Measurements from ENCODE around the gene KRTAP10-7.
A peak's percentile ranks its signal among the peaks of the same experiment; 100 is the strongest.

Gene KRTAP10-7

DNA sequence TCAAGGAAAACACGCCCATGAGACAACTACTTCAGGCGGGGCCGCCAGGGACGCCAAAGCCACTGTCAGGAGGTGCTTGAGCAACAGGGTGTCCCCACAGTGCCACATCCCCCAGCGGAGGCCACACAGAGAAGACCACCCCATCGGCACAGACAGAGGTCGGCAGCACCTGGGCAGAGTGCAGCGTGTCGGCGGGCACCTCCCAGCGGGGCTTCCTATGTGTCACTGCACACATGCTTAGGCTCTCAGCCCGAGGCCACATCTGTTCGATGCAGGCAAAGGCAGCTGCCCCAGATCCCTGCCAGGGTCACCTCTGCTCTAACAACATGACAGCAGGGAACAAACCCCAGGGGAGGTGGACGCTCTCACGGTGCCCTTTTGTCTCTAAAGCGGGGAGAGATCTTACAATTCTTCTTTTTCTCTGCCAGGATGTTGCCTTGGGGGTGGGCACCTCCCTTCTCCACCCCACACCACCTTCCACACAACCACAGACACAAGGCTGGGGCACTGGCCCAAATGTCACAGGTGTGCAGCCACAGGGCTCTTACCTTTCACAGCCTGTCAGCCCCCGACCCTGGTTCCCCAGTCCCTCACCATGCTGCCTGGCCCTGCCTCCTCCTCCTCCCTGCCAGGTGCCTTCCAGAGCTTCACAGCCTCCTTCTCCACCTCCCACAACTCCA is 15.7 kb downstream of the KRTAP10-7 start:
- Histone ChIP-seq H3K27ac (no peak overlapping the region), H3K27me3 (replicated peaks) (no peaks in the 10 kb centered on the region), H3K4me3 (ENCODE audit: low read depth, low read length) (no peak overlapping the region), H3K36me3 (replicated peaks) (no peaks in the 10 kb centered on the region)
- DNase-seq: no peak
- TF ChIP-seq, protein P1, sequence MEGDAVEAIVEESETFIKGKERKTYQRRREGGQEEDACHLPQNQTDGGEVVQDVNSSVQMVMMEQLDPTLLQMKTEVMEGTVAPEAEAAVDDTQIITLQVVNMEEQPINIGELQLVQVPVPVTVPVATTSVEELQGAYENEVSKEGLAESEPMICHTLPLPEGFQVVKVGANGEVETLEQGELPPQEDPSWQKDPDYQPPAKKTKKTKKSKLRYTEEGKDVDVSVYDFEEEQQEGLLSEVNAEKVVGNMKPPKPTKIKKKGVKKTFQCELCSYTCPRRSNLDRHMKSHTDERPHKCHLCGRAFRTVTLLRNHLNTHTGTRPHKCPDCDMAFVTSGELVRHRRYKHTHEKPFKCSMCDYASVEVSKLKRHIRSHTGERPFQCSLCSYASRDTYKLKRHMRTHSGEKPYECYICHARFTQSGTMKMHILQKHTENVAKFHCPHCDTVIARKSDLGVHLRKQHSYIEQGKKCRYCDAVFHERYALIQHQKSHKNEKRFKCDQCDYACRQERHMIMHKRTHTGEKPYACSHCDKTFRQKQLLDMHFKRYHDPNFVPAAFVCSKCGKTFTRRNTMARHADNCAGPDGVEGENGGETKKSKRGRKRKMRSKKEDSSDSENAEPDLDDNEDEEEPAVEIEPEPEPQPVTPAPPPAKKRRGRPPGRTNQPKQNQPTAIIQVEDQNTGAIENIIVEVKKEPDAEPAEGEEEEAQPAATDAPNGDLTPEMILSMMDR (IDR thresholded peaks at IDR 0.05; ENCODE audit: low read depth, low read length, missing control alignments): no peak
- in situ Hi-C loops (cut with HindIII; ENCODE audit: low pct_ligation_motif_present, low sequenced_read_pairs): no loop called here

DNA sequence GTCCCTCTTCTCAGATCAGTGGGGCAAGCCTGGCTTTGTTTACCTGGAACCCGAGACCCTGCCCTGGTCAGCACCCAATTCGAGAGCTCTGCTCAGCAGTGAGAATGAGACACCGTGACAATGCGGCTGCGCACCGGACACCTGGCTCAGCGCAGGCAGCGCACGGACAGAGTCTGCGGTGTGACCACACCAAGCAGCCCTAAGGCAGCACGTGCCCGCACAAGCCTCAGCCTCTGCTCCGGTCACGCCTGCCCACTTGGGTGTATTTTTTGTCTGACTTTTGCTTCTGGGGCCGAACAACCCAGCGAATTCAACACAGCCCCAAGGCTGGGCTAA is 16.2 kb downstream of the KRTAP10-7 start:
- Histone ChIP-seq H3K4me3 (ENCODE audit: low read depth, low read length) (no peak overlapping the region), H3K27me3 (replicated peaks) (no peaks in the 10 kb centered on the region), H3K36me3 (replicated peaks) (no peaks in the 10 kb centered on the region), H3K27ac (no peak overlapping the region)
- TF ChIP-seq, protein P1 (IDR thresholded peaks at IDR 0.05; ENCODE audit: low read depth, low read length, missing control alignments): no peak
- no peak for DNase-seq
- in situ Hi-C loops (cut with HindIII; ENCODE audit: low pct_ligation_motif_present, low sequenced_read_pairs): no loop called here

DNA sequence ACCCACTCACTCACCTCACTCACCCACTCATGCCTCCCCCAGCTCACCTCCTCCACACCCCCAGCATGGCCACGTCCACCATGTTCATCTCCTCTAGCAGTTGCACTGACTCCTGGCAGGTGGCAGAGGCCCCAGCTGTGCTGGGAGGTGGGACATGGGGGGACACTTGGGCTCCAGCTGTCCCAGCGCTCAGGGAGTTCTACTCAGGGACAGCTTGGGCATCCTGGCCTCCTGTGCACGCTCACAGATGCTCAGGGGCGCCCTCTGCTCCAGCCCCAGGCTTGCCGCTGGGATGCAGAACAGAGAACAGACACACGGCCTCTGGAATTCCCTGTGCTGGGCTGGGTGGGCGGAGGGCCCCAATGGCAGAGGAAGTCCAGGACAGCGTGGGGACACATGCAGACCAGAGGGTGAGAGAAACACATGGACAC is 16.7 kb downstream of the KRTAP10-7 start:
- TF ChIP-seq, protein P1 (IDR thresholded peaks at IDR 0.05; ENCODE audit: low read depth, low read length, missing control alignments): no peak
- in situ Hi-C loops (cut with HindIII; ENCODE audit: low pct_ligation_motif_present, low sequenced_read_pairs): no loop called here
- DNase-seq: no peak
- Histone ChIP-seq H3K4me3 (ENCODE audit: low read depth, low read length) (no peak overlapping the region), H3K27me3 (replicated peaks) (no peaks in the 10 kb centered on the region), H3K36me3 (replicated peaks) (no peaks in the 10 kb centered on the region), H3K27ac (no peak overlapping the region)

DNA sequence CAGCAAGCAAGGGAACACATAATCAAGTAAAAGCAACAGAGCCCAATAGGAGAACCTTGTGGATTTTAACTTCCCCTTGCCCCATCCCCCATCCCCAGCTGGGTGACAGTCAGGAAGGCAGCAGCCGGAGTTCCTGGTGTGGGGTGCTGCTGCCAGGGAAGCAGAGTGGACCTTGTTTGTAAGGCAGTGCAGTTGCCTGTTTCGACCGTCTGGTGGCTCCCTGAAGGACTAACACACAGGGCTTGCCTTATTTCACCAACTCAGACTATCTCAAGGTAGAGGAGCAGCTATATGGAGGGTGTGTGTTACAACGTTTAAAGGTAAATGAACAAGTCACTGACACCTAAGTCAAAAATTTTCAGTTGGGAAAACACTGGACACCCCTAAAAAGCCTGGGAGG is 18.1 kb downstream of the KRTAP10-7 start:
- in situ Hi-C loops (cut with HindIII; ENCODE audit: low pct_ligation_motif_present, low sequenced_read_pairs): no loop called here
- no peak overlapping the region for H3K27ac ChIP-seq
- H3K27me3 ChIP-seq (replicated peaks): no peaks in the 10 kb centered on the region
- TF ChIP-seq, protein P1 (IDR thresholded peaks at IDR 0.05; ENCODE audit: low read depth, low read length, missing control alignments): peak; percentile 14
- no peaks in the 10 kb centered on the region for H3K36me3 ChIP-seq (replicated peaks)
- DNase-seq: peak; percentile 7
- no peak overlapping the region for H3K4me3 ChIP-seq (ENCODE audit: low read depth, low read length)

DNA sequence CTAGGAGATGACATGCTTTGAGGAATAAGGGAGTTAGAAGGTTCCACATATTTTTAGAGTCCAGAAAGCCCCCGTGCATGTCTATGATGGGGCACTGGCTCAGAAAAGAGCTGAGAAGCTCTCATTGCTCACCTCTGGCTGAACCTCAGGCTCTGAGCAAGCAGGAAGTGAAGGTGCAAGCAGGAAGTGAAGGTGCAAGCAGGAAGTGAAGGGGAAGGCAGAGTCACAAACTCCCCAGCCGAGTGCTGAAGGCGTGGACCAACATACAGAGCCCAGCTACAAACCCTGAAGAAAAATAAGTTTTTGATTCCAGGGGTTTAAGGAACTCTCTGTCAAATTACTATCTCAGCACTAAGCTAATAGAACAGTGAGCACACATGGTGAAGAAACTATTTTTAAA is 18.5 kb downstream of the KRTAP10-7 start:
- no peak for DNase-seq
- H3K4me3 ChIP-seq (ENCODE audit: low read depth, low read length): no peak overlapping the region
- H3K27ac ChIP-seq: no peak overlapping the region
- in situ Hi-C loops (cut with HindIII; ENCODE audit: low pct_ligation_motif_present, low sequenced_read_pairs): no loop called here
- no peaks in the 10 kb centered on the region for H3K27me3 ChIP-seq (replicated peaks)
- TF ChIP-seq, protein P1 (IDR thresholded peaks at IDR 0.05; ENCODE audit: low read depth, low read length, missing control alignments): no peak
- no peaks in the 10 kb centered on the region for H3K36me3 ChIP-seq (replicated peaks)

DNA sequence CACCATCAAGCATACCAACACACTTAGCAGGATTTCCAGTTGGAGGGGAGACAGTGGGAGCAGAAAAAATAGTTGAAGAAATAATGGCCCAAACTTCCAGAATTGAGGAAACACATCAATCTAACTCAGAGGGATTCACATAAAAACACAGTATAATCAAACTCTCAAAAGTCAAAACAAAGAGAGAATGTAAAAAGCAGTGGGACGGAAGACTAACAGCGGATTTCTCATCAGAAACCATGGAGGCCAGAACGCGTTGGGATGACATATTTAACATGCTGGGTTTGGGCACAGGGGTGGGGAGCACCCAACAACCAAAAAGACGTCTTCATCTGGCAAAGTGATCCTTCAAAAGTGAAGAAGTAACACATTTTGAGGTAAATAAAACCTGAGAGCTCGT is 19.5 kb downstream of the KRTAP10-7 start:
- in situ Hi-C loops (cut with HindIII; ENCODE audit: low pct_ligation_motif_present, low sequenced_read_pairs): no loop called here
- Histone ChIP-seq H3K27ac (no peak overlapping the region), H3K4me3 (ENCODE audit: low read depth, low read length) (no peak overlapping the region)

More for the DNA sequence above, 19.5 kb downstream of the KRTAP10-7 start:
- no peaks in the 10 kb centered on the region for H3K27me3 ChIP-seq (replicated peaks)
- DNase-seq: no peak
- TF ChIP-seq, protein P1 (IDR thresholded peaks at IDR 0.05; ENCODE audit: low read depth, low read length, missing control alignments): no peak
- no peaks in the 10 kb centered on the region for H3K36me3 ChIP-seq (replicated peaks)
